T-helper 22 cell (primary cell): Measurements from ENCODE around the gene DACH1.

Experiments
- DNase-seq: peaks from one replicate; pipeline ENCODE4 v3.0.0-alpha.2; 2020; ENCODE audit warnings: low read depth

Gene DACH1

GRCh38 chr13:71774863-71775262, 92.1 kb downstream of the DACH1 start:
- no peak for DNase-seq

- DNase-seq = no peak
Measured at GRCh38 chr13:71773531-71773930, 93.5 kb downstream of the DACH1 start.

- no peak for DNase-seq
Measured at GRCh38 chr13:71772361-71772760, 94.6 kb downstream of the DACH1 start.

- DNase-seq = no peak
Measured at GRCh38 chr13:71771144-71771543, 95.9 kb downstream of the DACH1 start.

- no peak for DNase-seq
Measured at GRCh38 chr13:71770710-71771109, 96.3 kb downstream of the DACH1 start.

- DNase-seq = no peak
Measured at GRCh38 chr13:71768881-71769280, 98.1 kb downstream of the DACH1 start.

- DNase-seq = no peak
Measured at GRCh38 chr13:71759651-71760511, 107.1 kb downstream of the DACH1 start.

GRCh38 chr13:71758828-71759227, 108.2 kb downstream of the DACH1 start:
- no peak for DNase-seq

- no peak for DNase-seq
Measured at GRCh38 chr13:71754407-71754974, 112.5 kb downstream of the DACH1 start.

GRCh38 chr13:71752775-71753513, 114.1 kb downstream of the DACH1 start:
- DNase-seq = no peak

GRCh38 chr13:71751073-71751472, 115.9 kb downstream of the DACH1 start:
- no peak for DNase-seq

GRCh38 chr13:71730267-71730666, 136.7 kb downstream of the DACH1 start:
- no peak for DNase-seq

- no peak for DNase-seq
Measured at GRCh38 chr13:71729441-71729840, 137.6 kb downstream of the DACH1 start.

GRCh38 chr13:71727662-71728061, 139.3 kb downstream of the DACH1 start:
- DNase-seq = no peak

GRCh38 chr13:71727042-71727441, 140.0 kb downstream of the DACH1 start:
- no peak for DNase-seq

- no peak for DNase-seq
Measured at GRCh38 chr13:71722206-71722605, 144.8 kb downstream of the DACH1 start.

GRCh38 chr13:71721104-71721503, 145.9 kb downstream of the DACH1 start:
- DNase-seq = no peak

- DNase-seq = no peak
Measured at GRCh38 chr13:71718931-71719330, 148.1 kb downstream of the DACH1 start.

- DNase-seq = no peak
Measured at GRCh38 chr13:71714802-71715375, 152.1 kb downstream of the DACH1 start.

- no peak for DNase-seq
Measured at GRCh38 chr13:71712988-71713653, 153.9 kb downstream of the DACH1 start.

GRCh38 chr13:71704656-71705055, 162.3 kb downstream of the DACH1 start:
- no peak for DNase-seq

- no peak for DNase-seq
Measured at GRCh38 chr13:71703138-71703537, 163.9 kb downstream of the DACH1 start.
